ENCODE measurements around the gene STT3A. TPM values are rescaled to one million over a fixed set of nuclear protein-coding genes. Genes with fewer than 3 reads are reported as not detected.
A peak's percentile ranks its signal among the peaks of the same experiment; 100 is the strongest.

STT3A gene
- total and polyA plus RNA-seq, 2 of the 13 experiments (the other 11 are each of a cell fraction or from before 2014, with no cell fraction given) = 229 to 319 TPM

DNA sequence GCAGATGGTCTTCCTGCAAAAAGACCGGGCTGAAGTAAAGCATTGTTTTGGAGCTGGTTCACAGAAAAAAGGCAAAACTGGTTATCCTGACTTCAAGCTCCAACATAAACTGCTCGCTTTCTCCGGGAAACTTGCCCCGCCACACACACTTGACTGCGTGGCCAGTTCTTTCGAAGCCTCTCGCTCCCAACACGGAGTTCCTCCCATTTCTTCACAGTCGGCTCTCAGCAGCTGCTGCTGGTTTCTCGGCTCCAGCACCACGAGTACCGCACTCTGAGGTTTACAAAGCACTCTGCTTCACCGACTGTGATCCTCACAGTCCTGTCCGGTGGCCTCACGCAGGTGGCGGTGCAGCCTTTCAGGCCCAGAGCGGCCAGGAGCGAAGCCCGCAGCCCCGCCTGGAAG, 32.6 kb downstream of the STT3A start (continued):
- TF ChIP-seq, protein P1, sequence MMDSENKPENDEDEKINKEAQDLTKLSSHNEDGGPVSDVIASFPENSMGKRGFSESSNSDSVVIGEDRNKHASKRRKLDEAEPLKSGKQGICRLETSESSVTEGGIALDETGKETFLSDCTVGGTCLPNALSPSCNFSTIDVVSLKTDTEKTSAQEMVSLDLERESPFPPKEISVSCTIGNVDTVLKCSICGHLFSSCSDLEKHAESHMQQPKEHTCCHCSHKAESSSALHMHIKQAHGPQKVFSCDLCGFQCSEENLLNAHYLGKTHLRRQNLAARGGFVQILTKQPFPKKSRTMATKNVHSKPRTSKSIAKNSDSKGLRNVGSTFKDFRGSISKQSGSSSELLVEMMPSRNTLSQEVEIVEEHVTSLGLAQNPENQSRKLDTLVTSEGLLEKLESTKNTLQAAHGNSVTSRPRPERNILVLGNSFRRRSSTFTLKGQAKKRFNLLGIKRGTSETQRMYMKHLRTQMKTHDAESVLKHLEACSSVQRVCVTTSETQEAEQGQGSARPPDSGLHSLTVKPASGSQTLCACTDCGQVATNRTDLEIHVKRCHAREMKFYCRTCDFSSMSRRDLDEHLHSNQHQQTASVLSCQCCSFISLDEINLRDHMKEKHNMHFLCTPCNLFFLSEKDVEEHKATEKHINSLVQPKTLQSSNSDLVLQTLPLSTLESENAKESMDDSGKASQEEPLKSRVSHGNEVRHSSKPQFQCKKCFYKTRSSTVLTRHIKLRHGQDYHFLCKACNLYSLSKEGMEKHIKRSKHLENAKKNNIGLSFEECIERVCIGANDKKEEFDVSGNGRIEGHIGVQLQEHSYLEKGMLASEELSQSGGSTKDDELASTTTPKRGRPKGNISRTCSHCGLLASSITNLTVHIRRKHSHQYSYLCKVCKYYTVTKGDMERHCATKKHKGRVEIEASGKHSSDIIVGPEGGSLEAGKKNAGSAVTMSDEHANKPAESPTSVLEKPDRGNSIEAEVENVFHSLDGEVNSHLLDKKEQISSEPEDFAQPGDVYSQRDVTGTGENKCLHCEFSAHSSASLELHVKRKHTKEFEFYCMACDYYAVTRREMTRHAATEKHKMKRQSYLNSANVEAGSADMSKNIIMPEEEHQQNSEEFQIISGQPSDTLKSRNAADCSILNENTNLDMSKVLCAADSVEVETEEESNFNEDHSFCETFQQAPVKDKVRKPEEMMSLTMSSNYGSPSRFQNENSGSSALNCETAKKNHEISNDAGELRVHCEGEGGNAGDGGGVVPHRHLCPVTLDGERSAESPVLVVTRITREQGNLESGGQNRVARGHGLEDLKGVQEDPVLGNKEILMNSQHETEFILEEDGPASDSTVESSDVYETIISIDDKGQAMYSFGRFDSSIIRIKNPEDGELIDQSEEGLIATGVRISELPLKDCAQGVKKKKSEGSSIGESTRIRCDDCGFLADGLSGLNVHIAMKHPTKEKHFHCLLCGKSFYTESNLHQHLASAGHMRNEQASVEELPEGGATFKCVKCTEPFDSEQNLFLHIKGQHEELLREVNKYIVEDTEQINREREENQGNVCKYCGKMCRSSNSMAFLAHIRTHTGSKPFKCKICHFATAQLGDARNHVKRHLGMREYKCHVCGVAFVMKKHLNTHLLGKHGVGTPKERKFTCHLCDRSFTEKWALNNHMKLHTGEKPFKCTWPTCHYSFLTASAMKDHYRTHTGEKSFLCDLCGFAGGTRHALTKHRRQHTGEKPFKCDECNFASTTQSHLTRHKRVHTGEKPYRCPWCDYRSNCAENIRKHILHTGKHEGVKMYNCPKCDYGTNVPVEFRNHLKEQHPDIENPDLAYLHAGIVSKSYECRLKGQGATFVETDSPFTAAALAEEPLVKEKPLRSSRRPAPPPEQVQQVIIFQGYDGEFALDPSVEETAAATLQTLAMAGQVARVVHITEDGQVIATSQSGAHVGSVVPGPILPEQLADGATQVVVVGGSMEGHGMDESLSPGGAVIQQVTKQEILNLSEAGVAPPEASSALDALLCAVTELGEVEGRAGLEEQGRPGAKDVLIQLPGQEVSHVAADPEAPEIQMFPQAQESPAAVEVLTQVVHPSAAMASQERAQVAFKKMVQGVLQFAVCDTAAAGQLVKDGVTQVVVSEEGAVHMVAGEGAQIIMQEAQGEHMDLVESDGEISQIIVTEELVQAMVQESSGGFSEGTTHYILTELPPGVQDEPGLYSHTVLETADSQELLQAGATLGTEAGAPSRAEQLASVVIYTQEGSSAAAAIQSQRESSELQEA (CRISPR knock-in tag; IDR thresholded peaks at IDR 0.05; ENCODE audit: not compliant biosample characterization) = peak; percentile 35
- TF ChIP-seq ZNF337 (CRISPR knock-in tag; IDR thresholded peaks at IDR 0.05; ENCODE audit: borderline replicate concordance, low read depth) = peak; percentile 91; the same call in 1 of the 2 replicates
- TF ChIP-seq, protein P2, sequence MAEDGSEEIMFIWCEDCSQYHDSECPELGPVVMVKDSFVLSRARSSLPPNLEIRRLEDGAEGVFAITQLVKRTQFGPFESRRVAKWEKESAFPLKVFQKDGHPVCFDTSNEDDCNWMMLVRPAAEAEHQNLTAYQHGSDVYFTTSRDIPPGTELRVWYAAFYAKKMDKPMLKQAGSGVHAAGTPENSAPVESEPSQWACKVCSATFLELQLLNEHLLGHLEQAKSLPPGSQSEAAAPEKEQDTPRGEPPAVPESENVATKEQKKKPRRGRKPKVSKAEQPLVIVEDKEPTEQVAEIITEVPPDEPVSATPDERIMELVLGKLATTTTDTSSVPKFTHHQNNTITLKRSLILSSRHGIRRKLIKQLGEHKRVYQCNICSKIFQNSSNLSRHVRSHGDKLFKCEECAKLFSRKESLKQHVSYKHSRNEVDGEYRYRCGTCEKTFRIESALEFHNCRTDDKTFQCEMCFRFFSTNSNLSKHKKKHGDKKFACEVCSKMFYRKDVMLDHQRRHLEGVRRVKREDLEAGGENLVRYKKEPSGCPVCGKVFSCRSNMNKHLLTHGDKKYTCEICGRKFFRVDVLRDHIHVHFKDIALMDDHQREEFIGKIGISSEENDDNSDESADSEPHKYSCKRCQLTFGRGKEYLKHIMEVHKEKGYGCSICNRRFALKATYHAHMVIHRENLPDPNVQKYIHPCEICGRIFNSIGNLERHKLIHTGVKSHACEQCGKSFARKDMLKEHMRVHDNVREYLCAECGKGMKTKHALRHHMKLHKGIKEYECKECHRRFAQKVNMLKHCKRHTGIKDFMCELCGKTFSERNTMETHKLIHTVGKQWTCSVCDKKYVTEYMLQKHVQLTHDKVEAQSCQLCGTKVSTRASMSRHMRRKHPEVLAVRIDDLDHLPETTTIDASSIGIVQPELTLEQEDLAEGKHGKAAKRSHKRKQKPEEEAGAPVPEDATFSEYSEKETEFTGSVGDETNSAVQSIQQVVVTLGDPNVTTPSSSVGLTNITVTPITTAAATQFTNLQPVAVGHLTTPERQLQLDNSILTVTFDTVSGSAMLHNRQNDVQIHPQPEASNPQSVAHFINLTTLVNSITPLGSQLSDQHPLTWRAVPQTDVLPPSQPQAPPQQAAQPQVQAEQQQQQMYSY (CRISPR knock-in tag; IDR thresholded peaks at IDR 0.05) = no peak
- no peak for TF ChIP-seq KLF9 (CRISPR knock-in tag; IDR thresholded peaks at IDR 0.05; ENCODE audit: low read depth)
- peak; percentile 69; the same call in 1 of the 2 replicates for TF ChIP-seq RNF2 (conservative IDR thresholded peaks at IDR 0.05; ENCODE audit: low read depth)
- TF ChIP-seq, protein P3, sequence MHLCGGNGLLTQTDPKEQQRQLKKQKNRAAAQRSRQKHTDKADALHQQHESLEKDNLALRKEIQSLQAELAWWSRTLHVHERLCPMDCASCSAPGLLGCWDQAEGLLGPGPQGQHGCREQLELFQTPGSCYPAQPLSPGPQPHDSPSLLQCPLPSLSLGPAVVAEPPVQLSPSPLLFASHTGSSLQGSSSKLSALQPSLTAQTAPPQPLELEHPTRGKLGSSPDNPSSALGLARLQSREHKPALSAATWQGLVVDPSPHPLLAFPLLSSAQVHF (CRISPR knock-in tag; IDR thresholded peaks at IDR 0.05) = no peak
- TF ChIP-seq, protein P4, sequence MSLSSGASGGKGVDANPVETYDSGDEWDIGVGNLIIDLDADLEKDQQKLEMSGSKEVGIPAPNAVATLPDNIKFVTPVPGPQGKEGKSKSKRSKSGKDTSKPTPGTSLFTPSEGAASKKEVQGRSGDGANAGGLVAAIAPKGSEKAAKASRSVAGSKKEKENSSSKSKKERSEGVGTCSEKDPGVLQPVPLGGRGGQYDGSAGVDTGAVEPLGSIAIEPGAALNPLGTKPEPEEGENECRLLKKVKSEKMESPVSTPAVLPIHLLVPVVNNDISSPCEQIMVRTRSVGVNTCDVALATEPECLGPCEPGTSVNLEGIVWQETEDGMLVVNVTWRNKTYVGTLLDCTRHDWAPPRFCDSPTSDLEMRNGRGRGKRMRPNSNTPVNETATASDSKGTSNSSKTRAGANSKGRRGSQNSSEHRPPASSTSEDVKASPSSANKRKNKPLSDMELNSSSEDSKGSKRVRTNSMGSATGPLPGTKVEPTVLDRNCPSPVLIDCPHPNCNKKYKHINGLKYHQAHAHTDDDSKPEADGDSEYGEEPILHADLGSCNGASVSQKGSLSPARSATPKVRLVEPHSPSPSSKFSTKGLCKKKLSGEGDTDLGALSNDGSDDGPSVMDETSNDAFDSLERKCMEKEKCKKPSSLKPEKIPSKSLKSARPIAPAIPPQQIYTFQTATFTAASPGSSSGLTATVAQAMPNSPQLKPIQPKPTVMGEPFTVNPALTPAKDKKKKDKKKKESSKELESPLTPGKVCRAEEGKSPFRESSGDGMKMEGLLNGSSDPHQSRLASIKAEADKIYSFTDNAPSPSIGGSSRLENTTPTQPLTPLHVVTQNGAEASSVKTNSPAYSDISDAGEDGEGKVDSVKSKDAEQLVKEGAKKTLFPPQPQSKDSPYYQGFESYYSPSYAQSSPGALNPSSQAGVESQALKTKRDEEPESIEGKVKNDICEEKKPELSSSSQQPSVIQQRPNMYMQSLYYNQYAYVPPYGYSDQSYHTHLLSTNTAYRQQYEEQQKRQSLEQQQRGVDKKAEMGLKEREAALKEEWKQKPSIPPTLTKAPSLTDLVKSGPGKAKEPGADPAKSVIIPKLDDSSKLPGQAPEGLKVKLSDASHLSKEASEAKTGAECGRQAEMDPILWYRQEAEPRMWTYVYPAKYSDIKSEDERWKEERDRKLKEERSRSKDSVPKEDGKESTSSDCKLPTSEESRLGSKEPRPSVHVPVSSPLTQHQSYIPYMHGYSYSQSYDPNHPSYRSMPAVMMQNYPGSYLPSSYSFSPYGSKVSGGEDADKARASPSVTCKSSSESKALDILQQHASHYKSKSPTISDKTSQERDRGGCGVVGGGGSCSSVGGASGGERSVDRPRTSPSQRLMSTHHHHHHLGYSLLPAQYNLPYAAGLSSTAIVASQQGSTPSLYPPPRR (CRISPR knock-in tag; IDR thresholded peaks at IDR 0.05; ENCODE audit: borderline replicate concordance) = peak; percentile 57; the same call in 1 of the 2 replicates
- TF ChIP-seq SMAD9 (CRISPR knock-in tag; IDR thresholded peaks at IDR 0.05) = peak; percentile 86; the same call in 1 of the 2 replicates
- TF ChIP-seq MYNN (CRISPR knock-in tag; IDR thresholded peaks at IDR 0.05; ENCODE audit: low read depth) = no peak
- peak; percentile 6; the same call in 1 of the 2 replicates for TF ChIP-seq SMAD3 (CRISPR knock-in tag; IDR thresholded peaks at IDR 0.05)
- peak; percentile 58; the same call in 1 of the 2 replicates for TF ChIP-seq ZNF547 (CRISPR knock-in tag; IDR thresholded peaks at IDR 0.05)
